H9 (cell line): ENCODE results near the gene ARMH1. TPM values are rescaled to one million over a fixed set of nuclear protein-coding genes. Genes with fewer than 3 reads are reported as not detected.
A peak's percentile ranks its signal among the peaks of the same experiment; 100 is the strongest.

Source experiments
- DNase-seq: peaks from one replicate; pipeline ENCODE4 v3.0.0-alpha.2; 2017
- H2AFZ ChIP-seq: one replicate; pipeline ENCODE4 v1.6.1; 2013; ENCODE audit warnings: mild to moderate bottlenecking, low read length, control low read depth, moderate library complexity
- H2AK5ac ChIP-seq: 2 replicates; pipeline ENCODE4 v1.6.1; 2013; ENCODE audit warnings: low read length, control low read depth, mixed read lengths; ENCODE audit not compliant: insufficient read length
- H2BK120ac ChIP-seq: one replicate; pipeline ENCODE4 v1.6.1; 2013; ENCODE audit warnings: low read depth, mild to moderate bottlenecking, low read length, control low read depth, inconsistent platforms; ENCODE audit not compliant: poor library complexity, severe bottlenecking
- H2BK12ac ChIP-seq: 2 replicates; pipeline ENCODE4 v1.6.1; 2013; ENCODE audit warnings: low read length, control low read depth, mixed read lengths, low read depth; ENCODE audit not compliant: insufficient read length
- H2BK15ac ChIP-seq: 2 replicates; pipeline ENCODE4 v1.6.1; 2013; ENCODE audit warnings: low read depth, low read length, control low read depth
- H2BK20ac ChIP-seq: one replicate; pipeline ENCODE4 v1.6.1; 2013; ENCODE audit warnings: low read depth, mild to moderate bottlenecking, low read length, control low read depth, inconsistent platforms; ENCODE audit not compliant: poor library complexity, severe bottlenecking
- H2BK5ac ChIP-seq: 2 replicates; pipeline ENCODE4 v1.6.1; 2013; ENCODE audit warnings: low read length, control low read depth, mixed read lengths; ENCODE audit not compliant: insufficient read length
- H3K14ac ChIP-seq: 2 replicates; pipeline ENCODE4 v1.6.1; 2013; ENCODE audit warnings: low read length, control low read depth; ENCODE audit not compliant: insufficient read depth
- H3K18ac ChIP-seq: 2 replicates; pipeline ENCODE4 v1.6.1; 2013; ENCODE audit warnings: low read depth, mild to moderate bottlenecking, mixed read lengths, low read length, control low read depth; ENCODE audit not compliant: insufficient read length
- H3K23ac ChIP-seq: 2 replicates; pipeline ENCODE4 v1.6.1; 2013; ENCODE audit warnings: low read length, control low read depth, mixed read lengths, low read depth; ENCODE audit not compliant: insufficient read length
- H3K23me2 ChIP-seq: 2 replicates; pipeline ENCODE4 v1.6.1; 2013; ENCODE audit warnings: low read depth, mild to moderate bottlenecking, mixed read lengths, low read length, control low read depth; ENCODE audit not compliant: insufficient read length, poor library complexity, severe bottlenecking
- H3K27ac ChIP-seq: 2 replicates; pipeline ENCODE4 v1.5.1; 2013; ENCODE audit warnings: low read length, control low read depth, mixed read lengths, low read depth; ENCODE audit not compliant: insufficient read length
- H3K27me3 ChIP-seq: 2 replicates; pipeline ENCODE4 v1.6.1; 2013; ENCODE audit warnings: low read length, control low read depth, inconsistent platforms; ENCODE audit not compliant: insufficient read depth
- H3K4ac ChIP-seq: 2 replicates; pipeline ENCODE4 v1.6.1; 2013; ENCODE audit warnings: low read depth, mild to moderate bottlenecking, control low read depth, inconsistent platforms, low read length, moderate library complexity
- H3K4me1 ChIP-seq: 2 replicates; pipeline ENCODE4 v1.6.1; 2013; ENCODE audit warnings: low read length, control low read depth, inconsistent platforms; ENCODE audit not compliant: insufficient read depth
- H3K4me2 ChIP-seq: 2 replicates; pipeline ENCODE4 v1.6.1; 2013; ENCODE audit warnings: low read length, control low read depth, mixed read lengths; ENCODE audit not compliant: insufficient read length, insufficient read depth
- H3K56ac ChIP-seq: 2 replicates; pipeline ENCODE4 v1.6.1; 2013; ENCODE audit warnings: low read depth, mild to moderate bottlenecking, mixed read lengths, low read length, control low read depth; ENCODE audit not compliant: insufficient read length
- H3K79me1 ChIP-seq: 2 replicates; pipeline ENCODE4 v1.6.1; 2013; ENCODE audit warnings: low read depth, mild to moderate bottlenecking, moderate library complexity, low read length, control low read depth, inconsistent platforms; ENCODE audit not compliant: insufficient read depth, poor library complexity, severe bottlenecking
- H3K79me2 ChIP-seq: 2 replicates; pipeline ENCODE4 v1.6.1; 2013; ENCODE audit warnings: low read length, control low read depth, inconsistent platforms; ENCODE audit not compliant: insufficient read depth
- H3K9ac ChIP-seq: 2 replicates; pipeline ENCODE4 v1.6.1; 2013; ENCODE audit warnings: low read length, control low read depth, mixed read lengths; ENCODE audit not compliant: insufficient read length; ENCODE audit errors: extremely low read depth
- H3K9me3 ChIP-seq: one replicate; pipeline ENCODE4 v1.6.1; 2013; ENCODE audit warnings: low read depth, low read length, inconsistent platforms; ENCODE audit not compliant: control insufficient read depth
- H3T11ph ChIP-seq: one replicate; pipeline ENCODE4 v1.6.1; 2013; ENCODE audit warnings: mild to moderate bottlenecking, low read length, control low read depth, inconsistent platforms
- H4K20me1 ChIP-seq: one replicate; pipeline ENCODE4 v1.6.1; 2013; ENCODE audit not compliant: control insufficient read depth, insufficient read length, insufficient read depth
- H4K5ac ChIP-seq: 2 replicates; pipeline ENCODE4 v1.6.1; 2013; ENCODE audit warnings: low read depth, mild to moderate bottlenecking, mixed read lengths, low read length, control low read depth; ENCODE audit not compliant: insufficient read length
- H4K8ac ChIP-seq: replicated peaks from 2 replicates; pipeline ENCODE4 v1.6.1; 2013; ENCODE audit warnings: low read length, control low read depth, mixed read lengths, low read depth; ENCODE audit not compliant: insufficient read length
- H4K91ac ChIP-seq: 2 replicates; pipeline ENCODE4 v1.6.1; 2013; ENCODE audit warnings: low read depth, mild to moderate bottlenecking, moderate library complexity, mixed read lengths, low read length, control low read depth; ENCODE audit not compliant: insufficient read length
- H3K27ac Mint-ChIP-seq, 3 experiments: 2 replicates in 2 of 3; 3 replicates in 1 of 3; pipeline ENCODE4 v1.8.0; 2020 to 2021; ENCODE audit warnings: mixed read lengths in 3 of 3, mild to moderate bottlenecking in 1 of 3, moderate library complexity in 1 of 3
- H3K27me3 Mint-ChIP-seq: 2 replicates; pipeline ENCODE4 v1.8.0; 2021; ENCODE audit warnings: low read depth, mild to moderate bottlenecking, moderate library complexity, mixed read lengths
- H3K36me3 Mint-ChIP-seq, 3 experiments: 2 replicates in 2 of 3; 3 replicates in 1 of 3; pipeline ENCODE4 v1.8.0; 2020 to 2021; ENCODE audit warnings: low read depth in 3 of 3, mixed read lengths in 3 of 3; ENCODE audit not compliant: insufficient read depth in 1 of 3
- H3K4me1 Mint-ChIP-seq, 2 experiments: 2 replicates each; pipeline ENCODE4 v1.8.0; 2020; ENCODE audit warnings: mixed read lengths in 2 of 2
- H3K4me3 Mint-ChIP-seq, 2 experiments: 2 replicates in 1 of 2; 3 replicates in 1 of 2; pipeline ENCODE4 v1.8.0; 2020 to 2021; ENCODE audit warnings: mild to moderate bottlenecking in 2 of 2, mixed read lengths in 2 of 2, moderate library complexity in 1 of 2
- H3K9me3 Mint-ChIP-seq, 2 experiments: 2 replicates in 1 of 2; 3 replicates in 1 of 2; pipeline ENCODE4 v1.8.0; 2020; ENCODE audit warnings: mild to moderate bottlenecking in 2 of 2, mixed read lengths in 2 of 2, moderate library complexity in 1 of 2
- WGBS: extraction: QIAGEN DNeasy Blood & Tissue Kit; methylation state at CpG from one replicate; pipeline ENCODE4 v1.1.7; 2013; ENCODE audit warnings: missing lambda C conversion rate, low lambda C conversion rate, mixed read lengths; ENCODE audit not compliant: insufficient read length; ENCODE audit errors: extremely low coverage; 5-methylcytosine and 5-hydroxymethylcytosine counted together
- total RNA-seq: library from RNA; stranded (reverse); gene quantifications from 2 replicates; pipeline ENCODE4 v1.2.1, GENCODE V29; 2021
- TF ChIP-seq, protein P1 (sequence below): fragments of 200-600 bp; sonication (generic); conservative IDR thresholded peaks from 3 replicates; pipeline ENCODE4 v1.8.0; 2021; ENCODE audit warnings: antibody characterized with exemption, mild to moderate bottlenecking

ARMH1 gene
- total RNA-seq, 1 experiment from 2014 or later = 1.0 TPM

GRCh38 chr1:44707959-44708831 is 33.7 kb downstream of the ARMH1 start:
- H3K56ac ChIP-seq = no peak overlapping the region
- no CpG with 5 or more reads among the region's 15 CpGs for WGBS
- Mint-ChIP-seq H3K4me1 (peaks cover 13 to 17% of the 10 kb centered on the region in 2 experiments), H3K9me3 (peaks cover 11 to 14% of the 10 kb centered on the region in 2 experiments), H3K27ac (peak overlapping the region in 1 of 3 experiments; percentile 2; a peak in 1 of 7 replicates), H3K27me3 (peaks cover 2% of the 10 kb centered on the region; the same call in 1 of the 2 replicates), H3K4me3 (no peak overlapping the region), H3K36me3 (peaks cover 0 to 12% (median 0%) of the 10 kb centered on the region in 3 experiments; a peak in 4 of 7 replicates)
- H4K5ac ChIP-seq = no peak overlapping the region
- H3K79me1 ChIP-seq = no peaks in the 10 kb centered on the region
- H3K27ac ChIP-seq = no peak overlapping the region
- no peak overlapping the region for H4K8ac ChIP-seq
- TF ChIP-seq, protein P1, sequence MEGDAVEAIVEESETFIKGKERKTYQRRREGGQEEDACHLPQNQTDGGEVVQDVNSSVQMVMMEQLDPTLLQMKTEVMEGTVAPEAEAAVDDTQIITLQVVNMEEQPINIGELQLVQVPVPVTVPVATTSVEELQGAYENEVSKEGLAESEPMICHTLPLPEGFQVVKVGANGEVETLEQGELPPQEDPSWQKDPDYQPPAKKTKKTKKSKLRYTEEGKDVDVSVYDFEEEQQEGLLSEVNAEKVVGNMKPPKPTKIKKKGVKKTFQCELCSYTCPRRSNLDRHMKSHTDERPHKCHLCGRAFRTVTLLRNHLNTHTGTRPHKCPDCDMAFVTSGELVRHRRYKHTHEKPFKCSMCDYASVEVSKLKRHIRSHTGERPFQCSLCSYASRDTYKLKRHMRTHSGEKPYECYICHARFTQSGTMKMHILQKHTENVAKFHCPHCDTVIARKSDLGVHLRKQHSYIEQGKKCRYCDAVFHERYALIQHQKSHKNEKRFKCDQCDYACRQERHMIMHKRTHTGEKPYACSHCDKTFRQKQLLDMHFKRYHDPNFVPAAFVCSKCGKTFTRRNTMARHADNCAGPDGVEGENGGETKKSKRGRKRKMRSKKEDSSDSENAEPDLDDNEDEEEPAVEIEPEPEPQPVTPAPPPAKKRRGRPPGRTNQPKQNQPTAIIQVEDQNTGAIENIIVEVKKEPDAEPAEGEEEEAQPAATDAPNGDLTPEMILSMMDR = peak; percentile 78
- H3T11ph ChIP-seq = no peak overlapping the region
- H3K4me1 ChIP-seq = no peaks in the 10 kb centered on the region
- H2AFZ ChIP-seq = peak overlapping the region; percentile 51
- no peak overlapping the region for H3K23ac ChIP-seq
- H2BK5ac ChIP-seq = no peak overlapping the region
- no peak overlapping the region for H2BK15ac ChIP-seq
- no peaks in the 10 kb centered on the region for H3K23me2 ChIP-seq
- no peak overlapping the region for H2BK20ac ChIP-seq
- no peaks in the 10 kb centered on the region for H3K27me3 ChIP-seq
- peak; percentile 56 for DNase-seq
- no peak overlapping the region for H3K9ac ChIP-seq
- no peak overlapping the region for H3K4me2 ChIP-seq
- no peaks in the 10 kb centered on the region for H3K79me2 ChIP-seq
- no peak overlapping the region for H2BK120ac ChIP-seq
- no peak overlapping the region for H3K14ac ChIP-seq
- no peak overlapping the region for H4K91ac ChIP-seq
- no peak overlapping the region for H3K18ac ChIP-seq
- no peak overlapping the region for H2AK5ac ChIP-seq
- no peaks in the 10 kb centered on the region for H3K9me3 ChIP-seq
- H4K20me1 ChIP-seq = no peaks in the 10 kb centered on the region
- no peak overlapping the region; the same call in 1 of the 2 replicates for H3K4ac ChIP-seq
- H2BK12ac ChIP-seq = no peak overlapping the region
